Measurements from ENCODE around the gene PCK2.
"Not testable (repeated sequence)": the region's sequence is repeated elsewhere in the genome, so short reads cannot be mapped to it uniquely, and the experiment has no call there.

Gene PCK2

GRCh38 chr14:24093207-24093900 lies 757 bp upstream of the PCK2 start:
- in situ Hi-C loops (cut with MboI; ENCODE audit: low sequenced_read_pairs): no loop called here

- in situ Hi-C loops (cut with MboI; ENCODE audit: low sequenced_read_pairs): no loop called here
These were observed 745 bp downstream of the PCK2 start for GRCh38 chr14:24094841-24095270.

GRCh38 chr14:24095271-24096068 lies 1.4 kb downstream of the PCK2 start:
- in situ Hi-C loops (cut with MboI; ENCODE audit: low sequenced_read_pairs): no loop called here

GRCh38 chr14:24096545-24097181 lies 2.6 kb downstream of the PCK2 start:
- in situ Hi-C loops (cut with MboI; ENCODE audit: low sequenced_read_pairs): no loop called here

- in situ Hi-C loops (cut with MboI; ENCODE audit: low sequenced_read_pairs): no loop called here
These were observed 4.3 kb downstream of the PCK2 start for GRCh38 chr14:24098229-24098926.

GRCh38 chr14:24098927-24099813 lies 5.1 kb downstream of the PCK2 start:
- in situ Hi-C loops (cut with MboI; ENCODE audit: low sequenced_read_pairs): no loop called here

GRCh38 chr14:24100197-24100981 lies 6.3 kb downstream of the PCK2 start:
- in situ Hi-C loops (cut with MboI; ENCODE audit: low sequenced_read_pairs): no loop called here

GRCh38 chr14:24100982-24101494 lies 6.9 kb downstream of the PCK2 start:
- in situ Hi-C loops (cut with MboI; ENCODE audit: low sequenced_read_pairs): no loop called here

GRCh38 chr14:24102357-24103048 lies 8.4 kb downstream of the PCK2 start:
- in situ Hi-C loops (cut with MboI; ENCODE audit: low sequenced_read_pairs): no loop called here

GRCh38 chr14:24103451-24103850 lies 9.3 kb downstream of the PCK2 start:
- in situ Hi-C loops (cut with MboI; ENCODE audit: low sequenced_read_pairs): no loop called here

- in situ Hi-C loops (cut with MboI; ENCODE audit: low sequenced_read_pairs): not testable (repeated sequence)
These were observed 11.6 kb downstream of the PCK2 start for GRCh38 chr14:24105609-24106239.

GRCh38 chr14:24106672-24107271 lies 12.7 kb downstream of the PCK2 start:
- in situ Hi-C loops (cut with MboI; ENCODE audit: low sequenced_read_pairs): no loop called here

- in situ Hi-C loops (cut with MboI; ENCODE audit: low sequenced_read_pairs): no loop called here
These were observed 14.3 kb downstream of the PCK2 start for GRCh38 chr14:24108336-24108874.

GRCh38 chr14:24110060-24110459 lies 15.9 kb downstream of the PCK2 start:
- in situ Hi-C loops (cut with MboI; ENCODE audit: low sequenced_read_pairs): no loop called here

GRCh38 chr14:24110523-24110922 lies 16.4 kb downstream of the PCK2 start:
- in situ Hi-C loops (cut with MboI; ENCODE audit: low sequenced_read_pairs): no loop called here

- in situ Hi-C loops (cut with MboI; ENCODE audit: low sequenced_read_pairs): no loop called here
These were observed 19.3 kb downstream of the PCK2 start for GRCh38 chr14:24113379-24113800.

- in situ Hi-C loops (cut with MboI; ENCODE audit: low sequenced_read_pairs): no loop called here
These were observed 19.9 kb downstream of the PCK2 start for GRCh38 chr14:24113801-24114531.
